Astrocyte of the cerebellum (primary cell): ENCODE data around the gene RAP1GDS1.
"Not testable (repeated sequence)": the region's sequence is repeated elsewhere in the genome, so short reads cannot be mapped to it uniquely, and the experiment has no call there.

Experiments
- DNase-seq: peaks from one replicate; pipeline ENCODE4 v3.0.0-alpha.2; 2011; ENCODE audit warnings: low read depth
- H3K4me3 ChIP-seq: 2 replicates; pipeline ENCODE4 v1.5.1; 2011; ENCODE audit warnings: mild to moderate bottlenecking, low read depth, low read length, moderate library complexity
- CTCF ChIP-seq: IDR thresholded peaks from 2 replicates; pipeline ENCODE4 v1.5.1; 2012; ENCODE audit warnings: low read length, low read depth, moderate library complexity, mild to moderate bottlenecking; ENCODE audit errors: missing control alignments
- in situ Hi-C: cut with HindIII; loops from 2 replicates; pipeline ENCODE4 v1.10.0; 2017; ENCODE audit warnings: low sequenced_read_pairs

The RAP1GDS1 gene

GRCh38 chr4:98444371-98444770 is 183.2 kb downstream of the RAP1GDS1 start:
- DNase-seq, result no peak
- no peak for TF ChIP-seq CTCF
- H3K4me3 ChIP-seq, result no peak overlapping the region
- in situ Hi-C loops, result no loop called here

- in situ Hi-C loops, result no loop called here
- no peak for TF ChIP-seq CTCF
- DNase-seq, result peak; percentile 91
- no peak overlapping the region for H3K4me3 ChIP-seq
Observed at GRCh38 chr4:98446499-98447375, 185.6 kb downstream of the RAP1GDS1 start.

- H3K4me3 ChIP-seq, result no peak overlapping the region
- DNase-seq, result no peak
Observed at GRCh38 chr4:98447648-98448047, 186.5 kb downstream of the RAP1GDS1 start.

GRCh38 chr4:98448908-98449307 is 187.7 kb downstream of the RAP1GDS1 start:
- no peak for DNase-seq
- no peak for TF ChIP-seq CTCF

More at GRCh38 chr4:98447648-98448047, 186.5 kb downstream of the RAP1GDS1 start:
- no peak for TF ChIP-seq CTCF
- in situ Hi-C loops, result no loop called here

GRCh38 chr4:98452091-98452490 is 190.9 kb downstream of the RAP1GDS1 start:
- in situ Hi-C loops, result no loop called here
- H3K4me3 ChIP-seq, result no peak overlapping the region
- no peak for DNase-seq
- no peak for TF ChIP-seq CTCF

More at GRCh38 chr4:98448908-98449307, 187.7 kb downstream of the RAP1GDS1 start:
- H3K4me3 ChIP-seq, result no peak overlapping the region
- in situ Hi-C loops, result no loop called here

- in situ Hi-C loops, H3K4me3 ChIP-seq, DNase-seq: not testable (repeated sequence)
Observed at GRCh38 chr4:98457422-98457821, 196.2 kb downstream of the RAP1GDS1 start.

- in situ Hi-C loops, DNase-seq, H3K4me3 ChIP-seq: not testable (repeated sequence)
Observed at GRCh38 chr4:98461121-98461865, 200.1 kb downstream of the RAP1GDS1 start.
